Panc1 (cell line): ENCODE results near the gene CYB5R4. TPM values are rescaled to one million over a fixed set of nuclear protein-coding genes. Genes with fewer than 3 reads are reported as not detected.

ENCODE experiments used
- ATAC-seq: fragments of 200-7000 bp; cut with Tn5 transposase; 2 replicates; pipeline ENCODE4 v1.9.1; 2020; ENCODE audit warnings: mild to moderate bottlenecking, moderate library complexity
- BruUV-seq: library from RNA; stranded (reverse); fragments of 400-500 nt; replicated peaks from 2 replicates; lab custom pipeline; 2021; lab: Mats Ljungman, UMichigan
- CTCF ChIA-PET: fragments of 300-600 bp; sonication (Branson Sonifier 250); formaldehyde crosslinking; loops from one replicate; lab custom pipeline; 2022; ENCODE audit warnings: antibody characterized with exemption; lab: Charles Lee
- POLR2A ChIA-PET: fragments of 300-600 bp; sonication (Branson Sonifier 250); formaldehyde crosslinking; loops from one replicate; lab custom pipeline; 2022; ENCODE audit warnings: antibody characterized with exemption; lab: Charles Lee
- DNase-seq: peaks from one replicate; pipeline ENCODE4 v3.0.0-alpha.2; 2010; ENCODE audit warnings: low read depth, low spot score
- H3K27ac ChIP-seq: 2 replicates; pipeline ENCODE4 v1.5.1; 2011; ENCODE audit warnings: mild to moderate bottlenecking, low read length, inconsistent platforms
- H3K27me3 ChIP-seq: fragments of 200-500 bp; sonication (Bioruptor generic); 2 replicates; pipeline ENCODE4 v1.6.0; 2014; ENCODE audit warnings: low read length, inconsistent platforms; ENCODE audit not compliant: control insufficient read depth, insufficient read depth
- H3K36me3 ChIP-seq: fragments of 200-500 bp; sonication (Bioruptor generic); 2 replicates; pipeline ENCODE4 v1.5.1; 2014; ENCODE audit warnings: inconsistent platforms, mild to moderate bottlenecking, low read length, moderate library complexity; ENCODE audit not compliant: control insufficient read depth, insufficient read depth
- H3K4me1 ChIP-seq: 2 replicates; pipeline ENCODE4 v1.5.1; 2011; ENCODE audit warnings: inconsistent platforms, mild to moderate bottlenecking, low read length, moderate library complexity; ENCODE audit not compliant: control insufficient read depth, insufficient read depth
- H3K4me3 ChIP-seq, 2 experiments: 2 replicates each; pipeline ENCODE4 v1.5.1; 2011 to 2012; ENCODE audit warnings: low read depth in 2 of 2, low read length in 2 of 2, mild to moderate bottlenecking in 2 of 2, inconsistent platforms in 1 of 2, moderate library complexity in 1 of 2
- H3K9me3 ChIP-seq: fragments of 200-500 bp; sonication (Bioruptor generic); 2 replicates; pipeline ENCODE4 v1.5.1; 2014; ENCODE audit warnings: low read depth, mild to moderate bottlenecking, inconsistent platforms, low read length, moderate library complexity; ENCODE audit not compliant: control insufficient read depth, insufficient read depth
- CTCF ChIP-seq: fragments of 450-650 bp; IDR thresholded peaks from 2 replicates; pipeline ENCODE4 v1.5.1; 2017; ENCODE audit warnings: mild to moderate bottlenecking
- POLR2AphosphoS5 ChIP-seq: IDR thresholded peaks from 2 replicates; pipeline ENCODE4 v1.6.1; 2012; ENCODE audit warnings: mild to moderate bottlenecking, low read depth, low read length, moderate library complexity
- REST ChIP-seq, 2 experiments: IDR thresholded peaks; 2 replicates each; pipeline ENCODE4 v1.6.1; 2011 to 2012; ENCODE audit warnings: low read depth in 2 of 2, control low read depth in 1 of 2, low read length in 1 of 2, mild to moderate bottlenecking in 1 of 2, moderate library complexity in 1 of 2; ENCODE audit not compliant: insufficient read depth in 1 of 2
- SIN3A ChIP-seq: IDR thresholded peaks from 2 replicates; pipeline ENCODE4 v1.6.1; 2012; ENCODE audit warnings: low read depth, mild to moderate bottlenecking, low read length, moderate library complexity, borderline replicate concordance; ENCODE audit not compliant: insufficient read depth
- TCF7L2 ChIP-seq: IDR thresholded peaks from 2 replicates; pipeline ENCODE4 v1.6.1; 2011; ENCODE audit warnings: mild to moderate bottlenecking, low read depth, low read length, inconsistent platforms
- in situ Hi-C: cut with HindIII; loops from 2 replicates; pipeline ENCODE4 v1.10.0; 2016; ENCODE audit warnings: low sequenced_read_pairs, low pct_unique_long_range_greater_than_20kb
- intact Hi-C: fragments of 100-400 bp; cut with micrococcal nuclease; formaldehyde crosslinking; loops from one replicate; pipeline ENCODE4 v1.10.0; 2022; ENCODE audit not compliant: unreplicated experiment
- total RNA-seq: library from RNA; stranded (reverse); gene quantifications from one replicate; pipeline ENCODE4 v1.2.1, GENCODE V29; 2021; ENCODE audit not compliant: unreplicated experiment

The CYB5R4 gene
- total RNA-seq, 1 experiment from 2014 or later: 31.7 TPM

DNA sequence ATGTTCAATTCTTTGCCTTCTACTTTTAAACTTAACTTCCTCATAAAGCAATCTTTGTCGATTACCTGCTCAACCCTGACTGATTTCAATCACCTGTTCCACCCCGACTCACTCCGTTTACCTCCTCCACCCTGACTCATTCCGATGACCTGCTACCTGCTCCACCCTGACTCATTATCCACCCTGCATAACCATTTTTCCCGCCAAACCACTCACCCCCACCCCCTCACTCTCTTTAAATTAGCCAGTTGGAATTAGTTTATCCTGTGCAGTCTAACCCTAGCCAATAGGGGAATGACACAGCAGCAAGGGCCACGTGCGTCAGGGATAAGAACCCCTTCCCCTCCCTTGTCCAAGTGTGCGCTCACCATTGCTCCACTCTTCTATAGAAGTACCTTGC lies 117.4 kb downstream of the CYB5R4 start:
- Histone ChIP-seq H3K4me1 (no peaks in the 10 kb centered on the region), H3K27me3 (no peaks in the 10 kb centered on the region), H3K36me3 (no peaks in the 10 kb centered on the region), H3K4me3 (no peak overlapping the region), H3K27ac (no peak overlapping the region), H3K9me3 (no peaks in the 10 kb centered on the region)
- ChIA-PET CTCF (no interaction called here), POLR2A (no interaction called here)
- TF ChIP-seq POLR2AphosphoS5 (no peak), TCF7L2 (no peak), CTCF (no peak), REST (IDR thresholded peaks at IDR 0.05; ENCODE audit: insufficient read depth in 1 of 2, low read depth in 2 of 2, low read length in 1 of 2) (no peak), SIN3A (no peak)
- intact Hi-C loops: no loop called here
- DNase-seq: no peak
- BruUV-seq: no TSS peak
- in situ Hi-C loops: no loop called here
- ATAC-seq: no peak

DNA sequence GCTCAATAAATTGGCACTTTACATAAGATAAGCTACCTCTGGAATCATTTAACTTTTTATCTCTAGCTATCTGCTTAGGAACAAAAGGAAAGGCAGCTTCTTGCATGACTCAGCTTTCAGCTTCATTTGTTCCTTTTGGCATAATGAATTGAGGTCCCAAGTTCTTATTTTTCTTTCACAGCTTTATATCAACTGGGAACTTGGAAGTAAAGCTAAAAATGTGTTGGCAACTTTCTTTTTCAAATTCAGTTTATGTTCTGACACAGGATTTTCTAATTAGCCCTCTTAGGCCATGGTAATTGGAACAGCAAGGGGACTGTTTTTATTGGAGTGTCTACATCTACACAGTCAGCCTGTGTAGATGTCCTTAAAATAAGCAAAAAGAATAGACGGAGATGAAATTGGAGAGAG lies 118.8 kb downstream of the CYB5R4 start:
- Histone ChIP-seq H3K27me3 (no peaks in the 10 kb centered on the region), H3K36me3 (no peaks in the 10 kb centered on the region), H3K4me3 (no peak overlapping the region), H3K27ac (no peak overlapping the region), H3K4me1 (no peaks in the 10 kb centered on the region), H3K9me3 (no peaks in the 10 kb centered on the region)
- ATAC-seq (no peak), DNase-seq (no peak)
- intact Hi-C loops: no loop called here
- POLR2A ChIA-PET: no interaction called here
- no TSS peak for BruUV-seq
- in situ Hi-C loops: no loop called here
- CTCF ChIA-PET: no interaction called here
- TF ChIP-seq REST (IDR thresholded peaks at IDR 0.05; ENCODE audit: insufficient read depth in 1 of 2, low read depth in 2 of 2, low read length in 1 of 2) (no peak), SIN3A (no peak), CTCF (no peak), POLR2AphosphoS5 (no peak), TCF7L2 (no peak)
